ENCODE measurements around the gene LTV1. TPM values are rescaled to one million over a fixed set of nuclear protein-coding genes. Genes with fewer than 3 reads are reported as not detected.

The LTV1 gene
- total and polyA plus RNA-seq, 12 donors, result 6.9 to 22.4 (median 12.5) TPM

DNA sequence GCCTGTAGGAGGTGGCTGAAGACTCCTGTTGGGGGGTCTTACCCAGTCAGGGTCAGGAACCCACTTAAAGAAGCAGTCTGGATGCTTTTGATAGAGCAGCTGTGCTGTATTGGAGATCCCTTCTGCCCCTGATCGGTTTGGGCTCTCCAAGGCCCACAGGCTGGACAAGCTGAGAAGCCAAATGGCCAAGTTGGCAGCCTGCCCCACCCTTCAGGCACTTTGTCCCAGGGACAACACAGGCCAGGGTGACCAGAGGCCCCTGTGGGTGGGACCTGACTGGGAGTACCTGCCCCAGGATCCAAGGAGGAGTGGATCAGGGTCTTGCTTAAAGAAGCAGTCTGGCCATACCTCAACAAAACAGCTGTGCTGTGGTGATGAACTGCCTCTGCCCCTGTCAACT lies 69.5 kb downstream of the LTV1 start:
- Histone ChIP-seq H3K27me3 (no peaks in the 10 kb centered on the region), H3K4me3 (no peak overlapping the region), H3K9me3 (peaks cover 0 to 37% (median 17%) of the 10 kb centered on the region in 11 donors), H3K4me1 (no peaks in the 10 kb centered on the region), H3K27ac (no peak overlapping the region), H3K36me3 (no peaks in the 10 kb centered on the region)
- ATAC-seq (no peak), DNase-seq (no peak)
- WGBS, 2 donors, result 89 to 100% methylated on average over 1 of the region's 1 CpG
- TF ChIP-seq, protein P1, sequence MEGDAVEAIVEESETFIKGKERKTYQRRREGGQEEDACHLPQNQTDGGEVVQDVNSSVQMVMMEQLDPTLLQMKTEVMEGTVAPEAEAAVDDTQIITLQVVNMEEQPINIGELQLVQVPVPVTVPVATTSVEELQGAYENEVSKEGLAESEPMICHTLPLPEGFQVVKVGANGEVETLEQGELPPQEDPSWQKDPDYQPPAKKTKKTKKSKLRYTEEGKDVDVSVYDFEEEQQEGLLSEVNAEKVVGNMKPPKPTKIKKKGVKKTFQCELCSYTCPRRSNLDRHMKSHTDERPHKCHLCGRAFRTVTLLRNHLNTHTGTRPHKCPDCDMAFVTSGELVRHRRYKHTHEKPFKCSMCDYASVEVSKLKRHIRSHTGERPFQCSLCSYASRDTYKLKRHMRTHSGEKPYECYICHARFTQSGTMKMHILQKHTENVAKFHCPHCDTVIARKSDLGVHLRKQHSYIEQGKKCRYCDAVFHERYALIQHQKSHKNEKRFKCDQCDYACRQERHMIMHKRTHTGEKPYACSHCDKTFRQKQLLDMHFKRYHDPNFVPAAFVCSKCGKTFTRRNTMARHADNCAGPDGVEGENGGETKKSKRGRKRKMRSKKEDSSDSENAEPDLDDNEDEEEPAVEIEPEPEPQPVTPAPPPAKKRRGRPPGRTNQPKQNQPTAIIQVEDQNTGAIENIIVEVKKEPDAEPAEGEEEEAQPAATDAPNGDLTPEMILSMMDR (IDR thresholded peaks at IDR 0.05), result no peak
- intact Hi-C loops (cut with DNase I), result no loop called here

Other genes with a start within 250 kb of the LTV1 start
- gene PHACTR2, start 165.4 kb upstream of the LTV1 start, total RNA-seq, result 10 to 100 TPM; 50.9 to 96.3 (median 72.6) TPM
- gene PHACTR2, start 165.4 kb upstream of the LTV1 start, polyA plus RNA-seq, result 10 to 100 TPM in 1 of 2 donors, 1 to 10 TPM in 1; 6.5 to 10.4 TPM
- gene ZC2HC1B, start 21.1 kb downstream of the LTV1 start, total RNA-seq, result under 1 TPM in 1 of 10 donors, not detected in 9; 0.28 TPM
- gene ZC2HC1B, start 21.1 kb downstream of the LTV1 start, polyA plus RNA-seq, result not detected
- 10 to 100 TPM in 6 of 10 donors, 1 to 10 TPM in 4; 9.0 to 24.6 (median 12.5) TPM for gene PLAGL1, start 164.9 kb downstream of the LTV1 start, total RNA-seq
- 10 to 100 TPM in 1 of 2 donors, 1 to 10 TPM in 1; 5.4 to 24.6 TPM for gene PLAGL1, start 164.9 kb downstream of the LTV1 start, polyA plus RNA-seq